T-cell (primary cell): ENCODE measurements around the gene HS6ST1. TPM values are rescaled to one million over a fixed set of nuclear protein-coding genes. Genes with fewer than 3 reads are reported as not detected.

Experiments used
- ATAC-seq, 4 experiments: fragments of 200-7000 bp in 3 of 4; fragments of 150-1000 bp in 1 of 4; cut with Tn5 transposase; replicated peaks in 1 of 4; 1 replicate in 3 of 4; 2 replicates in 1 of 4; pipeline ENCODE4 v1.10.0; 2021; ENCODE audit warnings: moderate library complexity in 3 of 4, mild to moderate bottlenecking in 2 of 4, moderate number of reproducible peaks in 1 of 4
- CTCF ChIA-PET, 2 donors: fragments of 300-600 bp; sonication (Branson Sonifier 250); formaldehyde crosslinking; loops; one replicate each; lab custom pipeline; 2022; ENCODE audit warnings: antibody characterized with exemption in 2 of 2; lab: Charles Lee
- POLR2A ChIA-PET, 2 donors: fragments of 300-600 bp; sonication (Branson Sonifier 250); formaldehyde crosslinking; loops; one replicate each; lab custom pipeline; 2022; ENCODE audit warnings: antibody characterized with exemption in 2 of 2; lab: Charles Lee
- DNase-seq, 35 experiments: peaks; one replicate each; pipeline versions ENCODE4 v3.0.0 to v3.0.0-alpha.2; 2013 to 2023
- H3K27ac ChIP-seq: one replicate; pipeline ENCODE4 v1.5.1; 2013; ENCODE audit warnings: low read length
- H3K27me3 ChIP-seq, 2 experiments: replicated peaks in 1 of 2; 1 replicate in 1 of 2; 2 replicates in 1 of 2; pipeline versions ENCODE4 v1.6.1 to v1.7.0; 2013; ENCODE audit warnings: low read length in 1 of 2, mixed read lengths in 1 of 2; ENCODE audit not compliant: control insufficient read depth in 2 of 2, insufficient read depth in 2 of 2; ENCODE audit errors: extremely low read depth in 1 of 2
- H3K36me3 ChIP-seq, 2 donors: 1 replicate in 1 of 2; 2 replicates in 1 of 2; pipeline versions ENCODE4 v1.6.1 to v1.7.0; 2013; ENCODE audit warnings: low read length in 1 of 2; ENCODE audit not compliant: control insufficient read depth in 2 of 2, insufficient read depth in 1 of 2; ENCODE audit errors: extremely low read depth in 1 of 2
- H3K4me1 ChIP-seq, 2 experiments: 1 replicate in 1 of 2; 2 replicates in 1 of 2; pipeline versions ENCODE4 v1.6.1 to v1.7.0; 2013; ENCODE audit warnings: low read length in 2 of 2, mixed read lengths in 1 of 2; ENCODE audit not compliant: insufficient read depth in 2 of 2, control insufficient read depth in 1 of 2; ENCODE audit errors: extremely low read depth in 1 of 2
- H3K4me3 ChIP-seq, 2 donors: 1 replicate in 1 of 2; 2 replicates in 1 of 2; pipeline versions ENCODE4 v1.5.1 to v1.7.0; 2013; ENCODE audit warnings: mild to moderate bottlenecking in 2 of 2, low read length in 1 of 2, moderate library complexity in 1 of 2; ENCODE audit not compliant: control insufficient read depth in 1 of 2; ENCODE audit errors: extremely low read depth in 1 of 2
- H3K9me3 ChIP-seq: 2 replicates; pipeline ENCODE4 v1.7.0; 2013
- H3K27ac Mint-ChIP-seq, 2 donors: one replicate each; pipeline ENCODE4 v1.8.0; 2020 to 2021; ENCODE audit warnings: mild to moderate bottlenecking in 2 of 2, mixed read lengths in 2 of 2
- H3K27me3 Mint-ChIP-seq, 2 donors: one replicate each; pipeline ENCODE4 v1.8.0; 2021 to 2022; ENCODE audit warnings: mixed read lengths in 2 of 2
- H3K36me3 Mint-ChIP-seq: one replicate; pipeline ENCODE4 v1.8.0; 2021; ENCODE audit warnings: mixed read lengths
- H3K4me1 Mint-ChIP-seq, 3 donors: one replicate each; pipeline ENCODE4 v1.8.0; 2020 to 2022; ENCODE audit warnings: mixed read lengths in 3 of 3, mild to moderate bottlenecking in 1 of 3
- H3K4me3 Mint-ChIP-seq, 3 donors: one replicate each; pipeline ENCODE4 v1.8.0; 2020 to 2022; ENCODE audit warnings: mild to moderate bottlenecking in 3 of 3, mixed read lengths in 3 of 3, moderate library complexity in 3 of 3
- H3K9me3 Mint-ChIP-seq, 3 donors: one replicate each; pipeline ENCODE4 v1.8.0; 2020 to 2022; ENCODE audit warnings: mixed read lengths in 3 of 3
- WGBS: methylation state at CpG from one replicate; pipeline ENCODE4 v1.1.5; 2013; ENCODE audit warnings: missing lambda C conversion rate; ENCODE audit not compliant: insufficient coverage; 5-methylcytosine and 5-hydroxymethylcytosine counted together
- total RNA-seq, 35 experiments: library from RNA in 6 of 35; stranded (reverse) in 6 of 35; fragments of 120-200 nt in 1 of 35; gene quantifications; one replicate each; pipeline versions ENCODE4 v1.2.1 to v1.2.4 and lab custom pipeline; 2013 to 2026

HS6ST1 gene
- total RNA-seq, 5 donors from 2014 or later (not counting 1 experiment from before 2014, with no cell fraction given), result 7.6 to 15.6 (median 15.4) TPM

DNA sequence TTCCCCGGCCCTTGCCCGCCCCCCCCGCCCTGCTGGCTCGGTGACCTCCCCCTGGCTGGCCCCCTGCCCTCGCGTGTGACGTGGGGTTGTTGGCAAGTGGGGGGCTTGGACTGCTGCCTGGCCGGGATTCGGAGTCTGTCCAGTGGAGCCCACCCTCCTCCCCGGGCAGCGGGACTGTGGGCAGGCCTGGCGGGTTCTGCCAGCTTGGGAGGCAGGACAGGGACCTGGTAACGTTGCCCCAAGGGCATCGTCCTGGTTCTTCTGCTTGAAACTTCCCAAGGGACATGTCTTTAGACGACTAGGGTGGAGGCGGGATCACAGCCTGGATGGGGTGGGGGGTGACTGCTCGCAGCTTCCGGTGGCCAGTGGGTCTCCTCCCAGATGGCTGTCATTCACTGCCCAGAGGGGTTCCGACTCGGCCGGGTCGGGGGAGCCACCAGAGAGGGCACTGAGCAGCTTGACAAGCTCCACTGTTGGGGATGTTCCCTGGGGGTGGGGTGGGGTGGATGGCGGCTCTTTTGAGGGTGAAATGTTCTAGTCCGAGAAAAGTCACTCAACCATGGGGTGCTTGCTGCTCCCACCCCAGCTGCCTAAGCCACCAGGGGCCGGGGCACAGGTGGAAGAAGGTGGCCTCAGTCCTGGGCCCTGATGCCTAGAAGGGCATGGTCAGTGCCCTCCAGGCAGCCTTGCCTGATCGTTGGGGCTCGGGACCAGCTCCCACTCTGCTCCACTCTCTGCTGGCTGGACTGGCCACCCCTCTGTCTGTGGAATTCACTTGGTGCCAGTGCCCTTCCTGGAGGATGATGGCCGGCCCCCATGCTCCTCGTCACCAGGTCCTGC, 4.3 kb upstream of the HS6ST1 start:
- Histone ChIP-seq H3K27me3 (peaks cover 0 to 24% of the 10 kb centered on the region in 2 experiments), H3K9me3 (no peaks in the 10 kb centered on the region), H3K36me3 (no peaks in the 10 kb centered on the region), H3K27ac (no peak overlapping the region), H3K4me3 (no peak overlapping the region), H3K4me1 (peaks cover 0 to 22% of the 10 kb centered on the region in 2 experiments)
- Mint-ChIP-seq H3K4me3 (peak overlapping the region; percentile 65 to 80 (median 67)), H3K27me3 (no peaks in the 10 kb centered on the region), H3K27ac (peak overlapping the region in 1 of 2 donors; percentile 27), H3K9me3 (no peaks in the 10 kb centered on the region), H3K4me1 (peaks cover 12% of the 10 kb centered on the region in 3 donors), H3K36me3 (no peaks in the 10 kb centered on the region)
- DNase-seq, result peak in 5 of 35 experiments; percentile 0 to 24 (median 5)
- no peak for ATAC-seq
- ChIA-PET POLR2A (no interaction called here), CTCF (interaction anchor here in 1 of 2 donors (0.7 kb wide), 1 partner anchor 682 kb away, joined by 5 read pairs; no protein-coding TSS in a partner anchor)
- 95% methylated on average over 22 of the region's 29 CpGs for WGBS

- H3K4me3 Mint-ChIP-seq, result peak overlapping the region; percentile 69 to 71 (median 69)
- 4% methylated on average over 77 of the region's 91 CpGs for WGBS
- peaks cover 14 to 17% (median 16%) of the 10 kb centered on the region in 3 donors for H3K4me1 Mint-ChIP-seq
- peak overlapping the region in 1 of 2 donors; percentile 77 for H3K27ac Mint-ChIP-seq
- H3K36me3 Mint-ChIP-seq, result no peaks in the 10 kb centered on the region
- H3K27me3 Mint-ChIP-seq, result no peaks in the 10 kb centered on the region
- Histone ChIP-seq H3K36me3 (no peaks in the 10 kb centered on the region), H3K4me3 (peak overlapping the region; percentile 50 to 72), H3K27me3 (peaks cover 0 to 32% of the 10 kb centered on the region in 2 experiments), H3K27ac (no peak overlapping the region), H3K4me1 (peaks cover 2 to 30% of the 10 kb centered on the region in 2 experiments), H3K9me3 (no peaks in the 10 kb centered on the region)
- POLR2A ChIA-PET, result no interaction called here
- H3K9me3 Mint-ChIP-seq, result no peaks in the 10 kb centered on the region
- peak; percentile 55 to 67 (median 58) for ATAC-seq
- peak; percentile 53 to 91 (median 73) for DNase-seq
- CTCF ChIA-PET, result interaction anchor here (0.7 to 1.3 kb wide), 2 partner anchors 14 to 681 kb away, joined by 3 to 5 read pairs; no protein-coding TSS in a partner anchor
Measured at GRCh38 chr2:128321784-128322714, 3.4 kb upstream of the HS6ST1 start.

- H3K9me3 ChIP-seq, result no peaks in the 10 kb centered on the region
- H3K4me1 Mint-ChIP-seq, result peaks cover 22 to 26% (median 24%) of the 10 kb centered on the region in 3 donors
- H3K36me3 ChIP-seq, result no peaks in the 10 kb centered on the region
- no peak overlapping the region for H3K4me3 ChIP-seq
- peaks cover 0 to 40% of the 10 kb centered on the region in 2 experiments for H3K27me3 ChIP-seq
- H3K4me1 ChIP-seq, result peaks cover 6 to 39% of the 10 kb centered on the region in 2 experiments
- no peaks in the 10 kb centered on the region for H3K27me3 Mint-ChIP-seq
- H3K27ac Mint-ChIP-seq, result peak overlapping the region in 1 of 2 donors; percentile 77
- H3K4me3 Mint-ChIP-seq, result peak overlapping the region; percentile 67 to 71 (median 69)
- H3K36me3 Mint-ChIP-seq, result no peaks in the 10 kb centered on the region
- DNase-seq, result peak in 3 of 35 experiments; percentile 1 to 12 (median 6)
- H3K27ac ChIP-seq, result no peak overlapping the region
- no peaks in the 10 kb centered on the region for H3K9me3 Mint-ChIP-seq
- ChIA-PET POLR2A (no interaction called here), CTCF (interaction anchor here in 1 of 2 donors (1.3 kb wide), 1 partner anchor 15 kb away, joined by 3 read pairs; no protein-coding TSS in a partner anchor)
- no peak for ATAC-seq
- WGBS, result 92% methylated on average over 20 of the region's 23 CpGs
Measured at GRCh38 chr2:128320906-128321771, 2.5 kb upstream of the HS6ST1 start.

GRCh38 chr2:128320192-128320905, 1.7 kb upstream of the HS6ST1 start:
- Histone ChIP-seq H3K4me1 (peaks cover 6 to 47% of the 10 kb centered on the region in 2 experiments), H3K27ac (no peak overlapping the region), H3K27me3 (peaks cover 0 to 40% of the 10 kb centered on the region in 2 experiments), H3K9me3 (no peaks in the 10 kb centered on the region), H3K36me3 (no peaks in the 10 kb centered on the region), H3K4me3 (no peak overlapping the region)
- CTCF ChIA-PET, result interaction anchor here in 1 of 2 donors (1.3 kb wide), 1 partner anchor 16 kb away, joined by 3 read pairs; no protein-coding TSS in a partner anchor
- H3K36me3 Mint-ChIP-seq, result no peaks in the 10 kb centered on the region
- H3K9me3 Mint-ChIP-seq, result no peaks in the 10 kb centered on the region
- DNase-seq (peak in 3 of 35 experiments; percentile 3 to 11 (median 6)), ATAC-seq (no peak)
- peak overlapping the region in 1 of 2 donors; percentile 52 for H3K27ac Mint-ChIP-seq
- POLR2A ChIA-PET, result no interaction called here
- peak overlapping the region; percentile 50 to 67 (median 67) for H3K4me3 Mint-ChIP-seq
- no peaks in the 10 kb centered on the region for H3K27me3 Mint-ChIP-seq
- 100% methylated on average over 5 of the region's 11 CpGs for WGBS
- H3K4me1 Mint-ChIP-seq, result peaks cover 26 to 30% (median 29%) of the 10 kb centered on the region in 3 donors

- Mint-ChIP-seq H3K36me3 (no peaks in the 10 kb centered on the region), H3K4me1 (peaks cover 33 to 36% (median 36%) of the 10 kb centered on the region in 3 donors), H3K4me3 (peak overlapping the region in 2 of 3 donors; percentile 70 to 88), H3K27ac (no peak overlapping the region), H3K9me3 (no peaks in the 10 kb centered on the region), H3K27me3 (no peaks in the 10 kb centered on the region)
- peaks cover 6 to 53% of the 10 kb centered on the region in 2 experiments for H3K4me1 ChIP-seq
- DNase-seq (peak in 1 of 35 experiments; percentile 2), ATAC-seq (no peak)
- H3K27me3 ChIP-seq, result peaks cover 0 to 40% of the 10 kb centered on the region in 2 experiments
- POLR2A ChIA-PET, result interaction anchor here in 1 of 2 donors (0.5 kb wide), 1 partner anchor 953 kb away, joined by 13 read pairs; no protein-coding TSS in a partner anchor
- H3K9me3 ChIP-seq, result no peaks in the 10 kb centered on the region
- no peak overlapping the region for H3K27ac ChIP-seq
- 87% methylated on average over 32 of the region's 38 CpGs for WGBS
- no peaks in the 10 kb centered on the region for H3K36me3 ChIP-seq
- H3K4me3 ChIP-seq, result no peak overlapping the region
- CTCF ChIA-PET, result no interaction called here
Measured at GRCh38 chr2:128319631-128320191, 1.0 kb upstream of the HS6ST1 start.
